T47D (cell line): ENCODE data around the gene PIP4K2B.

Experiments
- DNase-seq, 2 experiments: peaks; one replicate each; pipeline versions ENCODE4 v3.0.0 to v3.0.0-alpha.2; 2011 to 2012; ENCODE audit warnings: low read depth in 1 of 2, low spot score in 1 of 2
- JUND ChIP-seq: IDR thresholded peaks from 2 replicates; pipeline ENCODE4 v1.6.1; 2012; ENCODE audit warnings: low read depth
- in situ Hi-C: cut with HindIII; loops from 2 replicates; pipeline ENCODE4 v1.10.0; 2016; ENCODE audit warnings: low sequenced_read_pairs, low pct_unique_long_range_greater_than_20kb

The PIP4K2B gene

GRCh38 chr17:38746849-38747462 is 52.4 kb downstream of the PIP4K2B start:
- TF ChIP-seq JUND, result no peak
- no peak for DNase-seq
- in situ Hi-C loops, result no loop called here

DNA sequence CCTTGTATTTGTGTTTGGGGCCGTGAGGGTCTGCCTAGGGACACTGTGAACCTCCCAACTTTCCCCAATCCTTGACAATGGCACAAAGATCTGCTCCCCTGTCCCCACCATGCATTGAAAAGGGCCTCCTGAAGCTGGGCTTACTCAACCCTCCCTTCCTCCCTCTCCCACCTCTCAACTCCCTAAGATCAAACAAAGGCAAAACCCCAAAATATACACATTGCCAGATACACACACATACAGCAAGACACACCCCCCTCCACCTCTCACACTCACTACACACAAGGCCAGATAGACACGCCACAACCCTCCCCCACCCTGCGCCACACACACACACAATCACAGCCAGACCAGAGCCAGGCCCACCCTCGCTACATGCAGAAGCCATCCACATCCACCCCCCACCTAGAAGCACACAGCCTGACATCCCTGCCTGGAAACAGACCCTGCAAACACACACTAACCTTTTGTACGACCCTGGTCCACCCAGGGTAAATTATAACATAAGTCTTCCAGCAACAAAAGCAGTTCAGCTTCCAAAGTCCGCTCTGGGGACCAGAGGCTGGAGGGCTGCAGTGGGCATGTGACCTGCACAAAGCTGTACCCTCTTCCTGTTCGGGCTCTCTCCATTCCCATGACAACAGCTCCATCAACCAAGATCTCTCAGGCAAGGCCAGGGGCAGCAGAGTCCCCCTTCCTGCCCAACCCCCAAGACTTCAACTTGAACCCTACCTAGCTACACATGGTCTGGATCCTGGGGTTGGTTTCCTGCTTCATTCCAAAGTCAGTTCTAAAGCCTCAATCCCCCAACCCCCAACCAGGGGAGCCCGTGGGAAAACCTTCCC is 53.1 kb downstream of the PIP4K2B start:
- TF ChIP-seq JUND, result no peak
- no peak for DNase-seq
- in situ Hi-C loops, result no loop called here

DNA sequence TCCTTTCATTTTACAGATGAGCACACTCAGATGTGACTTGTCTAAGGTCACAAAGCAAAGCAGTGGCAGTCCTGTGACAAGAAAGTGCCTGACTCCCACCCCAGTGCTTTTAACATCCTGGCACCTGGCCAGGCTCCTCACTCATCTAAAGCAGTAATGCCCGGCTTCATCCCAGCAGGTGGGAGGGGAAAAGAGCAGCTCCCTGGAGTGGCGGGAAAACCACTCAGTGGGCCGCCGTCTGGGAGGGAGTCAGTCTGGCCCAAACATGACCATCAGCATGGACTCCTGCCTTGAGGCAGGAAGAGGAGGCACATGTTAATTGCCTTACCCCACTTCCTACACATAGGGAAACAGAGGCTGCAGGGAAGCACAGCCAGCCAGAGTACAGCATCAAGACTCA is 53.8 kb downstream of the PIP4K2B start:
- in situ Hi-C loops, result no loop called here
- no peak for TF ChIP-seq JUND
- no peak for DNase-seq

DNA sequence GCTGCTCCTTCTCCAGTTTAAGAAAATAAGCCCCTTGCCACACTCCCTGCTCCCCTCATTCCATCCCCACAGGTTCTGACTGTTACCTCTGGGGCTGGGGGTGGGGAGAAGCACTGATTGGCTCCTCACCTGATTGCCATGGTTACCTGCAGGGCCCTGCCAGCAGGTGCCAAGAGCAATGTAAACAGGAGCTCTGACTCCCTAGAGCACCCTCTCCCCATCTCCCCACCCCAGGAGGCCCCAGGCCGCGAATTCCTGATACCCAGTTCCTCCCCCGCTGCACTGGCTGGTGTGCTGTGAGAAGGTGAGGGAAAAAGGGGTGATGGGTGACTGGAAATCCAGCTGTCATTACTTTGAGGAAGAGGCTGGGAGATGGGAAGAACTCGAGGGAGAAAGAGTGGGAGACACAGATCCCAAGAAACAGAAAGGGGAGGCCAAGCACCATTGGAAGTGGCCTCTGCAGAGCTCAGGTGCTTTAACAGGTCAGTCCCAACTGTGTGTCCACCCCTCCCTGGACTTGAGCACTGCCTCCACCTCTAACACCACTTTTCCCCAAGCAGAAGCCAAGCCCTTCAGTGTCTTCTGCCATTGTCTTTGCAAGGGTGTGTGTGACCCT is 55.7 kb downstream of the PIP4K2B start:
- no peak for TF ChIP-seq JUND
- in situ Hi-C loops, result no loop called here
- DNase-seq, result peak; percentile 65 to 79

GRCh38 chr17:38742411-38743308 is 56.7 kb downstream of the PIP4K2B start:
- no peak for TF ChIP-seq JUND
- in situ Hi-C loops, result no loop called here
- peak in 1 of 2 experiments; percentile 48 for DNase-seq

DNA sequence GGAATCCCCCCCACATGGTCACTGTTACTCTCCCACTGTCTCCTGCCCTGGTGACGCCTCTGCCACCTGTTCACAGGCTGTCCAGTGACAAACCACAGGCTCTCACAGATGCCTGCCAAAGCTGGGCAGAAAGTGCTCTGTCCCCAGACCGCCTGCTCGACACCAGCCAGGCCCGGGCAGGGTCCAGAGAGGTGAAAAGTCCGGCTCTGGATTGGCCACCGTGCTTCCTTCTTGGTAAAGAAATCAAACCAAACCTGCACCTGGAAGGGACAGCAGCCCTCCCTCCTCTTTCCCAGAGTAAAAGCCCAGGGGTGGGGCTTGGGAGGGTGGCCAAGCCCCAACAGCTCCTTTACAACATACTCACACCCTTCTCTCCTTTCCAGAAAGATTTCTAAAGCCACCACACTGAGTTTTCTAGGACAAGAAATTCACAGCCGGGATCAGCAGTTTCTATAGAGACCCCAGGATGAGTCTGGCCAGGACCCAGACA is 57.4 kb downstream of the PIP4K2B start:
- TF ChIP-seq JUND, result no peak
- in situ Hi-C loops, result no loop called here
- DNase-seq, result peak in 1 of 2 experiments; percentile 58

DNA sequence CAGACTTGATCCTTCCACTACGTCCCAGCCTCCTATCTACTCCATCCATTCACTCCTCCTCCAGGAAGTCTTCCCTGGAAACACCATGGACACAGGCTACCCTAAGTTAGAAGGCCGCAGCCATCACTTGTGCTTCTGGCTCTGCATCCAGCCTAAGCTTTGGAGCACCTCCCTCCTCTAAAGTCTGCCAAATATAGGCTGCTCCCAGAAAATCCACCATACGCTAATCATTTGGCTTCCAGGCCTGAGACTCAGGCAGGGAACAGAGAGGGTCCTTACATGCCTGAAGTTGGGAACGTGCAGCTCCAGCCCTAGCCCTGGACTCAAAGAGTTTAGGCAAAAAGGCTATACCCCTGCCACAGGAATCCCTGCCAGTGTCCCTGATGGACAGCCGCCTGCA is 57.9 kb downstream of the PIP4K2B start:
- no peak for DNase-seq
- in situ Hi-C loops, result no loop called here
- TF ChIP-seq JUND, result no peak

- no peak for TF ChIP-seq JUND
- no peak for DNase-seq
- in situ Hi-C loops, result no loop called here
Measured at GRCh38 chr17:38740806-38741205, 58.5 kb downstream of the PIP4K2B start.

- in situ Hi-C loops, result no loop called here
- TF ChIP-seq JUND, result no peak
- no peak for DNase-seq
Measured at GRCh38 chr17:38740044-38740443, 59.3 kb downstream of the PIP4K2B start.

GRCh38 chr17:38739305-38739704 is 60.1 kb downstream of the PIP4K2B start:
- in situ Hi-C loops, result no loop called here
- no peak for TF ChIP-seq JUND
- DNase-seq, result no peak

GRCh38 chr17:38738686-38739085 is 60.7 kb downstream of the PIP4K2B start:
- TF ChIP-seq JUND, result no peak
- no peak for DNase-seq
- in situ Hi-C loops, result no loop called here

DNA sequence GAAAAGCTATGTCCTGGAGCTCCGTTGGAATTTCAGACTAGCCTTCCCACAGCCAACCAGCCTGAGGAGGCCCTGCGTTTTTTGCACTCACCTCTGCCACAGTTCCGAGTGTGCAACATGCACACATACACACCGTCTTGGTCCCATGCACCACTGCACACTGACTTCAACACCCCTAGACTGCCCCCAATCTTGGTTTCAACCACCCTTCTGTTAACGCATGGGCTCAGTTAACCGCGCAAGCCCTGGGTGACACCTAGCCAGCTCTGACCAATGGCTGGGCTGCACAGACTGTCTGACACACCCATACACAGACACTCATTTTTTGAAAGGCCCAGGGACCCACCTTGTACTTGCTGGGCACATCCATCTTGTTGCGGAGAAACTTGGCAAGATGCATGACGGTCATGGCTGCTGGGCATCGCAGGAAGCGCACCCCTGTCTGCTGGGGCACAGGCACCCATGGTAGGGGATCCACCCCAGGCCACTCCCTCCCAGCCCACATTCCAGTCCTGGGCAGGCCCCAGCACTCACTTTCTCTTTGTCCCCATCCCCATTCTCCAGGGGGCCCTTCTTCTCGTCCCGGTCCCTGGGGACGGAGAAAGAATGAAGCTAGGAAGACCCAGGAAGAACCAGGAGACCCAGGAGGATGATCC is 61.2 kb downstream of the PIP4K2B start:
- no peak for DNase-seq
- TF ChIP-seq JUND, result no peak
- in situ Hi-C loops, result no loop called here
